GM18508 (cell line): ENCODE results near the gene WDR35.

Experiments used
- ATAC-seq: cut with Tn5 transposase; IDR thresholded peaks from one replicate; pipeline ENCODE4 v1.9.1; 2021; ENCODE audit warnings: moderate number of reproducible peaks; ENCODE audit not compliant: insufficient read depth, unreplicated experiment

WDR35 gene

DNA sequence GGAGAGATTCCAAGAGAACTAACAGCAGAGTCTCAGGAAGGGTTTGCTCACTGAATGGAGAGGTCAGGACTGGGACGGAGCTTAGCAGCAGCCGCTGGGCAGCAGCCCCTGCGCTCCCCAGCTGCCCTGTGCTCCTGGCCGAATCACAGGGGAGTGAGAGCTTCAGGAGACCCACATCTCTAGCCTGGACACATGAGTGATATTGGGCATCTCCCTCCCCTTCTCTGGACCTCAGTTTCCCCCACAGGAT lies 22.1 kb upstream of the WDR35 start:
- no peak for ATAC-seq

DNA sequence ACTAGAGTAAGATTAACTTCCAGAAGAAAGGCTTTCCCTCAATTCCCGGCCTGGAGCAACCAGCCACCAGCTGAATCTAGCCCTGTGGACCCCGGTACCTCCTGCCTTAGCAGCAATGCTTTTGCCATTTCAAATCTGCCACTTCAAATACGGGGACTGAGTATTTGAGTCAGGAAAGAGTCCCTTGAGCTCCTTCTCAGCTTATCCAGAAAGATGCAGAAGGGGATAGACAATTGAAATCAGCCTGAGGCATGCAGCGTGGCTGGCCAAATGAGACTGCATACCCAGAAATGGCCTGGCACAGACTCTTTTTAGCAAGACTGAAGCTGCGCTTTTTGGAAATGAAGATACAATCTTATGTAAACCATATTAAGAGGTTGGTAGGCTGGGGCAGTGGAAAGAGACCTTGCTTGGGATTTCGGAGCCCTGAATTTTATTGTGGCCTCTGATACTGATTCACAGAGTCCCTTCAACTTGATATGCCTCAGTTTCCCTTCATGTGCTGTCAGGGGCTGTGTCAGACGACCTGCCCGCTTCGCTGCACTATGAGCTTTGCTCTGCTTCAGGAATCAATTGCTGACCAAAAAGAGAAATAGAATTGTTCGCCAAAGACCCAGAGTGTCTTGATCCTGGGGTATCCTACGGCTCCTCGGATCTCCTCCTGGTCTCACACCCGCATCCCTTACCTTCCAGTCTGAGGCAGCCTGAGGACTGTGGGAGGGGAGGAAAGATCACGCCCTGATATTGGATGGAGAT lies 21.5 kb upstream of the WDR35 start:
- no peak for ATAC-seq

DNA sequence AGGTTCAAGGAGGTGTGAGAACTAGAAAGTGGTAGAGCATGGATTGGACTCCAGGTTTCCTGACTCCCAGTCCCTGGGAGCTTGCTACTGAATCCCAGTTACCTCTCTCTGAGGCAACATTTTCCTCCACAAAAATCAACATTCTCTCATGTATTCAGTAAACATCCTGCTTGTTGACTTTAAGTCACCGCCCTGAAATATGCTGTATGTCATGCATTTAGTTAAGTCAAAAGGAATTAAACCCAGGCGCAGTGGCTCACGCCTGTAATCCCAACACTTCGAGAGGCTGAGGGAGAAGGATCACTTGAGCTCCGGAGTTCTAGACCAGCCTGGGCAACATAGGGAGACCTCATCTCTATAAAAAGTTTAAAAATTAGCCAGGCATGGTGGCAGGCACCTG lies 18.8 kb upstream of the WDR35 start:
- ATAC-seq = no peak

DNA sequence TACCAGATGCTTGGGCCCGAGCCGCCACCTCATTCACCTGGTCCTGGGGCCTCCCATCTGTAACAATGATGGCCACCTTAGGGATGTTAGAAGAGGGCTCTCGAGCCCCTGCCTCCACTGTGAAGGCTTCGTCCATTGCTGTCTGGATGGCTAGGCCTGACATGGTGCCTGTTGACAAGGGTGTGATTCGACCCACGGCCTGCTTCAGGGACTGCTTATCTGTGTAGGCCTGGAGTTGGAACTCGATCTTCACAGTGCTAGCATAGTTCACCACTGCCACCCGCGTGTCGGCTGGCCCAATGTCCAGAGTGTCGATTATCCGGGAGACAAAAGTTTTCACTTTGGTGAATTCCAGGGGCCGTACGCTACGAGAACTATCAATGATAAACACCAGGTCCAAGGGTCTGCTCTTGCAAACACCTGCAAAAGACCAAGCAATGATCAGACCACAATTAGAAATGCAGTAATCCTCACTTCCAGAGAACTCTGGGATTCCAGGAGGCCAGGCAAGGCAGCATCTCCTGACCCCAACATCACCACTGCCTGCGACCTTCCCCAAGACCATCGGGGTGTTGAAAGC lies 16.1 kb upstream of the WDR35 start:
- no peak for ATAC-seq

DNA sequence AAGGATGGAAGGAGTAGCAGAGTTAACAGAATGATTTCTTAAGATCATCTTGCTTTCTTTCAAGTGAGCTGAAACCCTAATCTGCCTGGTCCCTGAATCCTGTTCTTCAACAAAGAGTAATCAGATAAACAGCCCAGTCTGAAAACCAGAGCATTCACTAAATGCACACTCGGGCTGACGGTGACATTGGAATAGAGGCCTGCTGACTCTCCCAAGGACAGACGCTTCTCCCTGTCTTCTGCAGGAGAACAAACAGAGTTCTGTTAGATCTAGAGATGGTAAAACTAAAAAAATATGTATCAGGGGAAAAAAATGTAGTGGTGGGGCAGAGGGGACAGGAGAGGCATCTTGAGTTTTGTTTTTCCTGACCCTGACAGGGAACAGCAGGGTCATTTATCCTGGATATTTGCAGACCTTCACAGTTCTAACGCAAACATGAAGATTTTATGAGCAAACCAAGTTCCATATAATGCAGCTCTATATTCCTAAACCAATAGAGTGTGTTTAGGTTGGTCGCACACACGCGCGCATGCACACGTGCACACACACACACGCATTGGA lies 15.2 kb upstream of the WDR35 start:
- ATAC-seq = no peak

DNA sequence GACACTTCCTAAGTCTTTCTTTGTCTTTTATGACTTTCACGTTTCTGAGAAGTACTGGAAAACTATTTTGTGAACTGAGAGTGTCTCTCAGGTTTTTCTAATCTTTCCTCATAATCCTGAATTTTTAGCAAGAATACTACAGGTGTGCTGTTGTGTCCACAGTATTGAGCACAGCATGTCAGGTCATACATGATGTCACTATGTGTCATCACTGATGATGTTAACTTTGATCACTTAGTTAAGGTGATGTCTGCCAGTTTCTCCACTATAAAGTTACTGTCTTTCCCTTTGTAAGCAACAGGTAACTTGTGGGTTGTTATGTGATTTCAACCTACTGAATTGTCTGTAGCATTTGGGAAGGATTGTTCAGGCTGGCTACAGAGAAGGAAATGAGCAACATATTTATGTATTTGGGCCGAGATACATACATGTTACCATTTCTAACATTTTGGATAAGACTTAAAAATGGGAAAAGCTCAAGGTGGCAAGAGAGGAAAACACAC lies 11.5 kb upstream of the WDR35 start:
- no peak for ATAC-seq

DNA sequence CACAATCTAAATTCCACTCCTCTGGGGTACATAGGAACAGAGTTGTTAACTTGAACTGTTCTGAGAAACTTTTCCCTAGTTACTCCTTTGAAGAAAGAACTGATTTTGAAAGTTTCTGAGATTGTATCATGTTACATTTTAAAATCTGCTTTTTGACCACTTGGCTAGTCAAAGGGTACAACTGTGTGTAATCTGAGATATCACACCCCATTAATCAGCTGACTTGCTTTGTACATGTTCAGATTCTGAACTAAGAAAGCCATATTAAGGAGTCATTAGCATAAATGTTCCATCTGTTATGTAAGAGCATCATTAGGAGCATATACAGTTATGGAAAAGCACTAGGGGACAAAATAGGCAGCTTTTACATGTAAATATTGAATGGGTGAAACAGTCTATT lies 3.8 kb upstream of the WDR35 start:
- no peak for ATAC-seq

DNA sequence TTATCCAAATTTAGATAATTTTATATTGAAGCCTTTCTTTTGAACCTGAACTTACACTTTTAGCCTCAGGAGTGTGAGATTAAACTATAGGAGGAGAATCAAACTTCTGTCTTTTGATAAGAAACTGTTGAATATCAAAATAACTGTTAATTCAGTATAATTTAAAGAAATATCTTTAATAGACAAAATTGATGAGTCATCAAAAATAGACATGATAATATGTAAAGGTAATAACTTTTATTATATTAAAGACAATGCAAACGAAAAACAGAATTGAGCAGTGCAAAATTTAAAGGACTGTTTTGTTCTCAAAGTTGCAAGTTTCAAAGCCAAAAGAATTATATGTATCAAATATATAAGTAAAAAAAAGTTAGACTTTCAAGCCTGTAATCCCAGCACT lies 2.0 kb upstream of the WDR35 start:
- ATAC-seq = no peak

DNA sequence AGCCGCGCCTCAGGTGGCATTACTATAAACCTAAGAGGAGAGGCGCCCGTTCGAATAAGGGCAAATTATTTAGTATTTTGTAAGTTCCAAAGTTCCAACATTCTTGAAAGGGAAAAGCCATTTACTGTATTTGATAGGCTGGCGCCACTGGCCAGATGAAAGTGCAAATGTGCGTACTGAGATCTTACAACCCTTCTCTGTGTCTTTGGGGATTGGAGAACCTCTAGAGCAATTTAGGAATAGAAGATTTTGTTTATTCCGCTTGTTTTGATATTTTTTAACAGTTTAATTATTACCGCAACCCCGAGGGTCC lies 467 bp upstream of the WDR35 start:
- ATAC-seq = no peak

DNA sequence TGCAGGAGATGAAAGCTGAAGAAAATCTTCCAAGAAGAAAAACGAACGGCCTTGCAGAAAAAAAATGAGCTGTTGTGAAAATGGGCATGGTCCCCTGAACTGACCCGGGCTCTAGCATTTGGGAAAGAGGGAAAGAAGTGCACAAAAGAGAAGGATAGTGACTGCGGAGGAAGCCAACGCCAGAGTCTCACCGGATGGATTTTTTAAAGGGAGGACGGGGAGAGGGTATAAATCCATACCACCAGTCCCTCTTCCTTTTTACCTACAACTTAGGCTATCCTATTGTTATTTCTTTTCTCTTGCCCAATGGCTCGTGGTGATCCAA lies 601 bp downstream of the WDR35 start:
- no peak for ATAC-seq

DNA sequence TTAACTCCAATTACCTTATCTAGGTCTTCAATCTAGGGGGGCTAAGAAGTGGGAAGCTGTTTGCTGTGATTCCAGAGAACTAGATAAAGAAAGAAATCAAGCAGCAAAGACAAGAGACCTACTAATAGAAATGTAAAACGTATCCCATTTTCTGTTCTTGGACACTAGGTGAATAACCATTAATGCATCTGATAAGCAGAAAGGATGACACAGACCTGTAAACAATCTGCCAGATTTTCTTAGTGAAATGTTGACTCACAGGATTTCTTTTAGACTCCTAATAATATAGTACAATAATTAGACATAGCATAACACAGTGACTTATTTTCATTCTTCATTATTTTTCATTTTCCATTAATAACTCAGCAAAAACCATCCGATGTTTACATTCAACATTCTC lies 1.3 kb downstream of the WDR35 start:
- ATAC-seq = no peak

DNA sequence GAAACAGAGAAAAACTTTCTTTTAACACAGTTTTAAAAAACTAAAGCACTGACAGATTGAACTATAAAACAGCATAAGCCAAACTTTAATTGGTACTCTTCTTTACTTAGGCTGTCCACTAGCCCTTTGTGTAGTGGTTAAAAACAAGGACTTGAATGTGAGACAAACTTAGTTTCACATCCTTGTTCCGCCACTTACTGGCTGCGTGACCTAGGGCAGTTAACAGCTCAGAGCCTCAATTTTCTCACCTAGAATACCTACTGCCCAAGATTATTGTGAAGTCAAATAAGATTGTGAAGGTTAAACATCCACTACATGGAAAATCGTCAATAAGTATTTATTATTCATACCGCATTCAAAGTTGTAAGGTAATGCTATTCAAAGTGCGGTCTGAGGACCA lies 2.0 kb downstream of the WDR35 start:
- ATAC-seq = peak; percentile 80

DNA sequence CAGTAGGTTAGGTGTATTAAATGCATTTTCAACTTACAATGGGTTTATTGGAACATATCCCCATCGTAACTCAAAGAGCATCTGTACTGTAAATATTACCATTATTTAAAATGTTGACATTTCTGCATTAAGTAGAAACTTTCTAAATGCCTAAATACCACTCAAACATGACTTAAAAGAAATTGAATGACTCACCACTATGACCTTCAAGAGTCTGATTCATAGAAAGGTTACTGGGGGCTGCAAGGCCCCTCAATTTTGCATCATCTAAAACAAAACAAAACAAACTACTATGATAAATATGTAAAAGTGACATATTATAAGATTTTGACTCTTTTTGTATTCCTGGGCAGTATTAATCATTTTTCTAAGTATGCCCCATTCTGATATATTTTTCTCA lies 7.6 kb downstream of the WDR35 start:
- no peak for ATAC-seq

DNA sequence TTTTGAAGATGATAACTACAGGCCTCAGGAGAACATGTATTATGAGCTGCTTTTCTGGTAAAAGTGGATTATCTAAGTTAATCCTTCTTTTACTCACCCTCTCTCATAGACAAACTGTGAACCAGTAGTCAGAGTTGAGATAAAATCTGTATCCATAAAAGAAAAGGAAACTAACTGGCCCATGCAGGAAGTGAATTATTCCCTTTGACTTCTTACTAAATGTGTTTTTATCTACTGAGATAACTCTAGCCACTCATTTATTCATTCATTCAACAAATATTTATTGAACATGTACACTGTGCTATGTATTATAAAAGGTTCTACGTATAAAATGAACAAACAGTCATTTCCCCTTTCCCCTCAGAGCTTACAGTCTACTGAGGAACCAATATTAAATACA lies 10.0 kb downstream of the WDR35 start:
- ATAC-seq = no peak

DNA sequence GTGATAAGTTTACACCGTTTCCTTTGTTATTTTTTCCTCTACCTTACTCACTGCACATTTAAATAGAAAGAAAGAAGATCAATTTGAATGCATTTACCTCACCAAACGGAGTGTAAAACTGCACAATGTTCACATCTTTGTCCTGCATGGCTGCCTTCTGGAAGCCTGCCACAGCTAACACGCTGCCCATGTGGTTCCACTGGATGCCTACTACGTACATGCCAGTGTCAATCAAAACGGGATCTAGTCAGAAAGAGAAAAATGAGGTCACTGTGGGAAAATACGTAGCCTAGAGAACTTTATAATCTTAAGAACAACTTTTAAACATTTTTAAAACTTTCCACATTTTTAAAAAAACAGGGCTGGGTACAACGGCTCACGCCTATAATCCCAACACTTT lies 16.4 kb downstream of the WDR35 start:
- no peak for ATAC-seq

DNA sequence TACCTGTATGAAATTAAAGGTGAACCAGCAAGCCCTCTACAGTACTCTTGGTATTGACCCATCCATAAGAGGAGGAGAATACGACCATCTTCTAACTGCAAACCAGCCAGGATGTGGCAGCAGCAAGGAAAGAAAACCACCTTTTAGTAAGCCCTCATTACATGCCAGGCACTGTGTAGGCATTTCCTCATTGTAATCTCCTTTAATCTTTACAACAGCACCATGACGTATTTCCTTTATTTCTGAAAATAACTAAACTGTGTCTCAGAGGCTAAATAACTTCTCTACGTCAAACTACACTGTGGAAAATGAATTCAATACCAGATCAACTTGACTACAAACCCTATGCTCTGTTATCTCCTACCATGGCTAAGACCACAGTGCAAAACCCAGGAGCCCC lies 18.2 kb downstream of the WDR35 start:
- no peak for ATAC-seq

DNA sequence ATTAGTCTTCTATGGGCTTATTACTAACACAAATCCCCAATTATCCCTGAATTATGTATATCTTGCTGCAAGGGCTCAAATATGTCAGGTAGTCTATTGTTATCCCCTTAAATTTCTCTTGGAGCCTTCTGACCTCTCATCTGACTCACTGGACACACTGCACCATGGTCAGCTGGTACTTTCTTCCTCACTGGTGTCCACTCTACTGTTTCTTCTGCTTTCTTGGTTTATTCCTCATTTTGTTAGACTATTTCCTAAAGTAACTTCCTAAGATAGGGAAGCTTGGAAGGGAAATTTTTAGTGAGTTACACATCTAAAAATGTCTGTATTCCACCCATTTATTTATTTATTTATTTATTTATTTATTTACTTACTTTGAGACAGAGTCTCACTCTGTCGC lies 26.5 kb downstream of the WDR35 start:
- ATAC-seq = no peak

DNA sequence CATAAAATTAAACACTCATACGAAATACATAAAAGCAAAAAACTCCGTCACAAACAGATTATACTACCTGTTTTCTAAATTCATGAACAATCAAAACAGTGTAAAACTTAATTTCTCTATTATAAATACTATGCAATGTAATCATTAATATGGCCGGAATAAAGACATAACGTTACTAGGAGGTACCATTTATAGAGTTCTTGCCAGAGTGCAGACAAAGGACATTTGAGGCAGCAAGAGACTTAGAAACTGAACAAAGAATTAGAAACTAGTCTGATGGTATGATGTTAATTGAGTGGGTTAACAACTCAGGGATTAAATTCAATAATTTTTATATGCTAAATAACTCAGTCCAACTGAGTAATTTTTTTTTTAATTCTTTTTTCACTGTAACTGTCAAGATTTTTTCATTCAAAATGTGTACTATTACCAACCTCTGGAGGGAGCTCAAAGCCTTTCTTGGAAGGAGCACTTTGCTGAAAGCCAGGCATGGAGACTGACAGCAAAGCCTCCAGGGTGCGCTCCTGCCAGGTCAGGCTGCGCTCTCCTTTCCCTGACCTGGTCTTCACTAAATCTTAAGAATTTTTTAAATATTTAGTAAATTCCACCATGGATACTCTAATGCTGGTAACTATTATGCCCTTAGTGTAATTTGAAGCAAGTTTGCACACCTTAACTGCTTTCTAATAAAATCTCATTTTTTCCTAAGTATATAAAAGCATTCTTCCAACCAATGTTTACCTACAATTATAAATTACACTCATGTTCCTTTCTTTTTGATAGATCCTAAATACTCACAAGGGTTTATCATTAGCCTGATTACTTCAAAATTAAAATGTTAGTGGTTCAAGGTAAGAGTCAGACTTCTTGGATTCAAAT lies 34.1 kb downstream of the WDR35 start:
- ATAC-seq = no peak

DNA sequence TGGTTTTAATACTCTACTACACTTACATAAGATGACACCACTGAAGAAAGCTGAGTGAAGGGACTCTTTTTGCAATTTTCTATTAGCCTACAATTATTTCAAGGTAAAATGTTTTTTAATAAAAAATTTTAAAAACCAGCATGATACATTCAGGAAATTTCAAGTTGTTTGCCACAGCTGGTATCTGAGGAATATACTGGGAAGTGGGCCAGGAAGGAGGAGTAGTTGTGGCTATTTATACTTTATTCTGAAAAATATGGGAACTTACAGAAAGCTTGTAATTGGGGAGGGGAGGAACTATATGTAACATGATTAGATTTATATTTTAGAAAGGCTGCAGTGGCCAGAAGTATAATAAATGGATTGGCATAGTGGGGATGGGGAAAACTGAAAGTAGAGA lies 40.8 kb downstream of the WDR35 start:
- ATAC-seq = no peak

DNA sequence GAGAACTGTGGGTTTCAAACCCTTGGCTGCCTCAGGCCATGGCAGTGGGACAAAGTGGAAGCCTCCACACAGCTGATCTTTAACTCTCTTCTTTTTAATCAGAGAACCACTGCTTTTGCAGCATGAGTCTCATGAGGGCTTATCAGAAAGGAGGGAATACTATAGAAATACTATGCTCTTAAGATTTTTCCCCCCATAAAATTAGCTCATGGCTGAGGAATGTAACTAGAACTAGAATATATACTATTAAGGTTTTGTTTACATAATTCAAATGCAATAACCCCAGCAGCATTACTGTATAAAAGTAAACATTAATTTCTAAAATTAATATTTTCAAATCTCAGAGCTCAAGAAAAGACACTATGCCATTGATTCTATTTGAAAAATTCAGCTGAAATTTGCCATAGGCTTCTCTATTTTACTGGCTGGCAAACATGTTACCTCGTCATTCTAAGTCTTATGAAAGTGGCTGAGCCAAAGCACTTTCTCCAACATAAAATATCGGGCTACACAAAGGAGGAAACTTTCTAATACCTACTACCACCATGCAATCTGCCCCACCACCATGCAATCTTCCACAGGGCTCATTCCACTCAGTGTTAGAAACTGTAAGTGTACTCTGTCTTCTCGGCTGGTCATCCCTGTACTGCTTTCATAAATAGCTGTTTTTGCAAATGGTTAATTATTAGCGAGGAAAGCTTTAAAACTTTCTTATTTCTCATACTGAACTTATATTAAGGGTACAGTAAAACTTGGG lies 42.5 kb downstream of the WDR35 start:
- no peak for ATAC-seq
